Left lung (tissue), 14 donors: Measurements from ENCODE around the gene VPS13C. TPM values are rescaled to one million over a fixed set of nuclear protein-coding genes. Genes with fewer than 3 reads are reported as not detected.

Experiments used
- ATAC-seq: fragments of 200-7000 bp; cut with Tn5 transposase; one replicate; pipeline ENCODE4 v1.9.1; 2020; ENCODE audit warnings: moderate library complexity
- DNase-seq, 4 donors: peaks; one replicate each; pipeline ENCODE4 v3.0.0-alpha.2; 2013 to 2020
- H3K27ac ChIP-seq, 2 donors: fragments of 200-600 bp; sonication (generic) in 1 of 2; one replicate each; pipeline versions ENCODE4 v1.5.0 to v1.8.0; 2020 to 2021
- H3K27me3 ChIP-seq, 2 donors: fragments of 200-600 bp; sonication (generic) in 1 of 2; one replicate each; pipeline versions ENCODE4 v1.5.0 to v1.8.0; 2020 to 2021
- H3K36me3 ChIP-seq, 2 donors: fragments of 200-600 bp; sonication (generic) in 1 of 2; one replicate each; pipeline versions ENCODE4 v1.5.0 to v1.8.0; 2020 to 2021
- H3K4me1 ChIP-seq, 2 donors: fragments of 200-600 bp; one replicate each; pipeline ENCODE4 v1.8.0; 2021
- H3K4me3 ChIP-seq, 2 donors: fragments of 200-600 bp; sonication (generic) in 1 of 2; one replicate each; pipeline versions ENCODE4 v1.5.0 to v1.8.0; 2020 to 2021; ENCODE audit warnings: mild to moderate bottlenecking in 1 of 2
- H3K9me3 ChIP-seq, 2 donors: fragments of 200-600 bp; sonication (generic) in 1 of 2; one replicate each; pipeline versions ENCODE4 v1.5.0 to v1.8.0; 2020 to 2021
- intact Hi-C, 2 donors: fragments of 100-400 bp; cut with DNase I; formaldehyde crosslinking; loops; one replicate each; pipeline versions ENCODE4 v1.11.2 to v1.14.2; 2022
- long read RNA-seq, 12 donors: library from polyadenylated mRNA in 2 of 12; unstranded in 2 of 12; transcript quantifications; one replicate each; pipeline ENCODE4 v2.0.0 and lab custom pipeline, GENCODE V29; 2019 to 2026
- polyA plus RNA-seq, 6 donors: library from polyadenylated mRNA; unstranded; fragments of 120-200 nt; gene quantifications; one replicate each; pipeline ENCODE4 v1.2.1, GENCODE V29; 2013; ENCODE audit not compliant: insufficient read length in 6 of 6
- total RNA-seq, 2 donors: library from RNA; stranded (reverse); fragmentation: NEBNext Ultra II Directional; extraction: Animal tissue kit (Norgen Biotek cat#: 25700); gene quantifications; one replicate each; pipeline ENCODE4 v1.2.1, GENCODE V29; 2021
- TF ChIP-seq, protein P1 (sequence below), 2 donors: fragments of 200-600 bp; sonication (generic) in 1 of 2; IDR thresholded peaks; one replicate each; pipeline versions ENCODE4 v1.5.0 to v1.8.0; 2021; ENCODE audit warnings: antibody characterized with exemption in 2 of 2
- donor health status: DM: no; HTN: yes; CAD: no.
- donor health status: DM: no; HTN: no; CAD: no.

Gene VPS13C, protein sequence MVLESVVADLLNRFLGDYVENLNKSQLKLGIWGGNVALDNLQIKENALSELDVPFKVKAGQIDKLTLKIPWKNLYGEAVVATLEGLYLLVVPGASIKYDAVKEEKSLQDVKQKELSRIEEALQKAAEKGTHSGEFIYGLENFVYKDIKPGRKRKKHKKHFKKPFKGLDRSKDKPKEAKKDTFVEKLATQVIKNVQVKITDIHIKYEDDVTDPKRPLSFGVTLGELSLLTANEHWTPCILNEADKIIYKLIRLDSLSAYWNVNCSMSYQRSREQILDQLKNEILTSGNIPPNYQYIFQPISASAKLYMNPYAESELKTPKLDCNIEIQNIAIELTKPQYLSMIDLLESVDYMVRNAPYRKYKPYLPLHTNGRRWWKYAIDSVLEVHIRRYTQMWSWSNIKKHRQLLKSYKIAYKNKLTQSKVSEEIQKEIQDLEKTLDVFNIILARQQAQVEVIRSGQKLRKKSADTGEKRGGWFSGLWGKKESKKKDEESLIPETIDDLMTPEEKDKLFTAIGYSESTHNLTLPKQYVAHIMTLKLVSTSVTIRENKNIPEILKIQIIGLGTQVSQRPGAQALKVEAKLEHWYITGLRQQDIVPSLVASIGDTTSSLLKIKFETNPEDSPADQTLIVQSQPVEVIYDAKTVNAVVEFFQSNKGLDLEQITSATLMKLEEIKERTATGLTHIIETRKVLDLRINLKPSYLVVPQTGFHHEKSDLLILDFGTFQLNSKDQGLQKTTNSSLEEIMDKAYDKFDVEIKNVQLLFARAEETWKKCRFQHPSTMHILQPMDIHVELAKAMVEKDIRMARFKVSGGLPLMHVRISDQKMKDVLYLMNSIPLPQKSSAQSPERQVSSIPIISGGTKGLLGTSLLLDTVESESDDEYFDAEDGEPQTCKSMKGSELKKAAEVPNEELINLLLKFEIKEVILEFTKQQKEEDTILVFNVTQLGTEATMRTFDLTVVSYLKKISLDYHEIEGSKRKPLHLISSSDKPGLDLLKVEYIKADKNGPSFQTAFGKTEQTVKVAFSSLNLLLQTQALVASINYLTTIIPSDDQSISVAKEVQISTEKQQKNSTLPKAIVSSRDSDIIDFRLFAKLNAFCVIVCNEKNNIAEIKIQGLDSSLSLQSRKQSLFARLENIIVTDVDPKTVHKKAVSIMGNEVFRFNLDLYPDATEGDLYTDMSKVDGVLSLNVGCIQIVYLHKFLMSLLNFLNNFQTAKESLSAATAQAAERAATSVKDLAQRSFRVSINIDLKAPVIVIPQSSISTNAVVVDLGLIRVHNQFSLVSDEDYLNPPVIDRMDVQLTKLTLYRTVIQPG (N-terminal part only)
- total RNA-seq: 10 to 100 TPM; 83.7 to 96.7 TPM
- 10 to 100 TPM; 54.8 to 65.8 (median 60.0) TPM for polyA plus RNA-seq
- long read RNA-seq, donor 1, partial matches to known transcripts: 0 of 1 reads
- long read RNA-seq, donor 1, other reads (novel, unspliced or antisense): 0 of 1 reads
- long read RNA-seq, donor 2, partial matches to known transcripts: 0 of 4 reads
- long read RNA-seq, donor 2, other reads (novel, unspliced or antisense): 0 of 4 reads
- long read RNA-seq, donor 3: 0 reads
- long read RNA-seq, donor 4, partial matches to known transcripts: 6 of 6 reads
- long read RNA-seq, donor 4, other reads (novel, unspliced or antisense): 0 of 6 reads
- long read RNA-seq, donor 5: 0 reads
- long read RNA-seq, donor 6: 0 reads
- long read RNA-seq, donor 7, partial matches to known transcripts: 0 of 2 reads
- long read RNA-seq, donor 7, other reads (novel, unspliced or antisense): 0 of 2 reads
- long read RNA-seq, donor 8: 0 reads
- long read RNA-seq, donor 9: 0 reads
- long read RNA-seq, donor 10, partial matches to known transcripts: 3 of 4 reads
- long read RNA-seq, donor 10, other reads (novel, unspliced or antisense): 1 of 4 reads
- long read RNA-seq, donor 11: 0 reads
- long read RNA-seq, donor 12, partial matches to known transcripts: 0 of 4 reads
- long read RNA-seq, donor 12, other reads (novel, unspliced or antisense): 0 of 4 reads

DNA sequence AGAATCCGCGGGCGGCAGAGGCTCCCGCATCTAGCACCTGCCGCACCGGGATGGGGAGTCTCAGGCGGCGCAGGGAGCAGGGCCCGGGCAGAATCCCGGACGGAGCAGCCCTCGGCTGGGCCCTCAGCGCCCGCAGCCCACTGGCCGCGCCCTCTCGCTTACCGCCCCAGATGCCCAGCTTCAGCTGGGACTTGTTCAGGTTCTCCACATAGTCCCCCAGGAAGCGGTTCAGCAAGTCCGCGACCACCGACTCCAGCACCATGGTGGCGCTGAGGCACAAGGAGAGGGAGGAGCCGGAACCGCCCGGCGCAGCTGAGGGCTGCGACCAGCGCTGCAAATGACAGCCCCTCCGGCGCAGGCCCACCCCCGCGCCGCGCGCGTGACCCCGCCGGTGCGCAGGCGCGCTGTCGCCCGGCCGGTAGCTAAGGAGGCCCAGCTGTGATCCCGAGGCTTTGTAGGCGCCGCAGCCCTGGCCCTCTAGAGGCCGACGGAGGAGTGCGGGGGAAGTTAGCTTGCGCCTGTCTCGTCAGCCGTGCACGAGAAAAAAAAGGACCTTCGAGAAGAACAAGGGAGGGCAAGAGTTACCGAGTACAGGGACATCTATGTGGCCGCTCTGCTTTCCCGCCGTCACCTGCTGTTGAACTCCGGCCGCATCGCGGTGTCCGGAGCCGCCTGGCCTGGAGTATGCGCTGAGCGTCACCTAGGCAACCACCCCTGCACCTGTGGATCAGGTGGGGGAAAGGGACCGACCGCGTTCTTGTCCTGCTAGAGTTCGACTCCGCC is at the start of gene VPS13C:
Gene VPS13C, minus strand, starts transcription at position 335 of the 783 bp plus-strand sequence. Its CDS starts 73 bp downstream, at position 262.
- H3K4me1 ChIP-seq: peaks cover 18 to 42% of the 10 kb centered on the region in 2 donors
- H3K36me3 ChIP-seq: peaks cover 0 to 4% of the 10 kb centered on the region in 2 donors
- intact Hi-C loops: no loop called here
- TF ChIP-seq, protein P1, sequence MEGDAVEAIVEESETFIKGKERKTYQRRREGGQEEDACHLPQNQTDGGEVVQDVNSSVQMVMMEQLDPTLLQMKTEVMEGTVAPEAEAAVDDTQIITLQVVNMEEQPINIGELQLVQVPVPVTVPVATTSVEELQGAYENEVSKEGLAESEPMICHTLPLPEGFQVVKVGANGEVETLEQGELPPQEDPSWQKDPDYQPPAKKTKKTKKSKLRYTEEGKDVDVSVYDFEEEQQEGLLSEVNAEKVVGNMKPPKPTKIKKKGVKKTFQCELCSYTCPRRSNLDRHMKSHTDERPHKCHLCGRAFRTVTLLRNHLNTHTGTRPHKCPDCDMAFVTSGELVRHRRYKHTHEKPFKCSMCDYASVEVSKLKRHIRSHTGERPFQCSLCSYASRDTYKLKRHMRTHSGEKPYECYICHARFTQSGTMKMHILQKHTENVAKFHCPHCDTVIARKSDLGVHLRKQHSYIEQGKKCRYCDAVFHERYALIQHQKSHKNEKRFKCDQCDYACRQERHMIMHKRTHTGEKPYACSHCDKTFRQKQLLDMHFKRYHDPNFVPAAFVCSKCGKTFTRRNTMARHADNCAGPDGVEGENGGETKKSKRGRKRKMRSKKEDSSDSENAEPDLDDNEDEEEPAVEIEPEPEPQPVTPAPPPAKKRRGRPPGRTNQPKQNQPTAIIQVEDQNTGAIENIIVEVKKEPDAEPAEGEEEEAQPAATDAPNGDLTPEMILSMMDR (IDR thresholded peaks at IDR 0.05): peak; percentile 76 to 90
- peak within 1 kb of the TSS; percentile 97 to 99 for H3K27ac ChIP-seq
- ATAC-seq (peak; percentile 93), DNase-seq (peak; percentile 94 to 97 (median 95))
- H3K27me3 ChIP-seq: peaks cover 0 to 6% of the 10 kb centered on the region in 2 donors
- peak within 1 kb of the TSS; percentile 97 to 98 for H3K4me3 ChIP-seq
- H3K9me3 ChIP-seq: no peaks in the 10 kb centered on the region

DNA sequence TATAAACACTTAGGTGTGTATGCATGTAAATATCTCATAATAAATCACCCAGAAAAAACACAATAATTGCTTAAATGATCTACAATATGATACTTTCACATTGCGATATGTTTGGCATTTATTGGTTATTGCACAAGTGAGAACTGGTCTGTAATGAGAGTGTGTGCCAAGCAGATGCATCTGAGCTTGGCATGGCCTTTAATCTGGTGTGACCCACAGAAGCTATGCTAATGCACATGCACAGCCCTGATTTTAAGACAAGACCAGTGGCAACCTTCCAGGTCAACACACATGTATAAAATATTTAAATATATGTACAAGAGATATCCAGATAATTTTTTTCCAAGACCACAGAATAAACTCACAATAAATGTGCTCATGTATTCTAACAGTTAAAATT is 49.2 kb upstream of the VPS13C start:
- DNase-seq: no peak
- no peaks in the 10 kb centered on the region for H3K4me1 ChIP-seq
- intact Hi-C loops: no loop called here

DNA sequence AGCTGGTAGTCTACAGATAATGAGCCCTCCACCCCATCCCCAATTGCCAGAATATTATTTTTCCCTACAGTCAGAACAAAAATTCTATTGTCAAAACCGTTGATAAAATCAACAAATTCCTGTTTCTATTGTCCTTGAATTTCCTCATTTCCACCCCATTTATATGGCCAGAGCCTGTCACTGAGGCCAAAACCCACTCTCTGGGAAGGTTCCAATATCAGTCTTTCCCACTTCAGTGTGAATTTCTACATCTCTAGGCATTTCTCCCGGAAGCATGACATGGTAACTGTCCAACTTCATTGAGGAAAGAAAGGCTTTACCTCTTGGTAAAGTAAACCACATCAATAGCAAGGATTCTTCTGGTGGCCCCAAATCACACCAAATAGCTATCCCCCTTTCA is 48.2 kb upstream of the VPS13C start:
- intact Hi-C loops: no loop called here

More for the DNA sequence above, 49.2 kb upstream of the VPS13C start:
- no peaks in the 10 kb centered on the region for H3K9me3 ChIP-seq
- no peaks in the 10 kb centered on the region for H3K36me3 ChIP-seq
- no peak overlapping the region for H3K27ac ChIP-seq
- TF ChIP-seq, protein P1 (IDR thresholded peaks at IDR 0.05): no peak
- H3K4me3 ChIP-seq: no peak overlapping the region
- ATAC-seq: no peak
- H3K27me3 ChIP-seq: no peaks in the 10 kb centered on the region

More for the DNA sequence above, 48.2 kb upstream of the VPS13C start:
- Histone ChIP-seq H3K27me3 (no peaks in the 10 kb centered on the region), H3K27ac (no peak overlapping the region), H3K4me3 (no peak overlapping the region), H3K9me3 (no peaks in the 10 kb centered on the region), H3K4me1 (no peaks in the 10 kb centered on the region), H3K36me3 (no peaks in the 10 kb centered on the region)
- ATAC-seq (no peak), DNase-seq (no peak)
- TF ChIP-seq, protein P1 (IDR thresholded peaks at IDR 0.05): no peak
